Glomerular visceral epithelial cell (primary cell): Measurements from ENCODE around the gene HPRT1.

Experiments
- DNase-seq: peaks from one replicate; pipeline ENCODE4 v3.0.0-alpha.2; 2016; ENCODE audit errors: extremely low spot score

Gene HPRT1

GRCh38 chrX:134543288-134543687 is 83.3 kb downstream of the HPRT1 start:
- DNase-seq = no peak

- DNase-seq = no peak
Measured at GRCh38 chrX:134544135-134544512, 84.2 kb downstream of the HPRT1 start.

- no peak for DNase-seq
Measured at GRCh38 chrX:134544513-134545151, 84.7 kb downstream of the HPRT1 start.

- no peak for DNase-seq
Measured at GRCh38 chrX:134545510-134545909, 85.5 kb downstream of the HPRT1 start.

- DNase-seq = no peak
Measured at GRCh38 chrX:134546187-134546586, 86.2 kb downstream of the HPRT1 start.

GRCh38 chrX:134547047-134547679 is 87.2 kb downstream of the HPRT1 start:
- peak; percentile 35 for DNase-seq

GRCh38 chrX:134548257-134549201 is 88.6 kb downstream of the HPRT1 start:
- DNase-seq = peak; percentile 6
